HepG2 (cell line): ENCODE results near the gene GLOD4. TPM values are rescaled to one million over a fixed set of nuclear protein-coding genes. Genes with fewer than 3 reads are reported as not detected.

ENCODE experiments used
- ATAC-seq: fragments of 200-7000 bp; cut with Tn5 transposase; 3 replicates; pipeline ENCODE4 v1.9.1; 2020; ENCODE audit warnings: mild to moderate bottlenecking, moderate library complexity
- BruUV-seq: library from RNA; stranded (reverse); fragments of 400-500 nt; replicated peaks from 2 replicates; lab custom pipeline; 2021; lab: Mats Ljungman, UMichigan
- CTCF ChIA-PET: fragments of 300-600 bp; formaldehyde crosslinking; extraction: SDS; loops from one replicate; lab custom pipeline; 2021; ENCODE audit warnings: low total read pairs, inconsistent platforms, low intra/inter-chr PET ratio; lab: Yijun Ruan, JAX
- POLR2A ChIA-PET: fragments of 350-600 bp; sonication (Branson Sonifier 250); formaldehyde crosslinking; loops from one replicate; lab custom pipeline; 2020; ENCODE audit warnings: antibody characterized with exemption, inconsistent platforms; lab: Yijun Ruan, JAX
- DNase-seq: peaks from one replicate; pipeline ENCODE4 v3.0.0-alpha.2; 2015; ENCODE audit warnings: low spot score
- FAIRE-seq: peaks from 3 replicates; lab custom pipeline; 2011; peaks lifted over from hg19 to GRCh38; lab: Jason Lieb, UNC
- H2AFZ ChIP-seq: one replicate; pipeline ENCODE4 v1.6.1; 2011; ENCODE audit warnings: low read length, inconsistent platforms
- H3K27ac ChIP-seq: fragments of 300-600 bp; 3 replicates; pipeline ENCODE4 v1.8.0; 2011; ENCODE audit warnings: mixed run types, mild to moderate bottlenecking, mixed read lengths, low read length, inconsistent platforms; ENCODE audit not compliant: insufficient read depth; ENCODE audit errors: extremely low read length
- H3K27me3 ChIP-seq, 2 experiments: fragments of 200-600 bp in 1 of 2; 2 replicates in 1 of 2; 3 replicates in 1 of 2; pipeline versions ENCODE4 v1.6.0 to v1.8.0; 2011; ENCODE audit warnings: low read length in 2 of 2, mild to moderate bottlenecking in 2 of 2, moderate library complexity in 2 of 2, inconsistent platforms in 1 of 2; ENCODE audit not compliant: insufficient read depth in 2 of 2, control insufficient read depth in 1 of 2
- H3K36me3 ChIP-seq, 2 experiments: fragments of 200-600 bp in 1 of 2; replicated peaks in 1 of 2; 2 replicates in 1 of 2; 3 replicates in 1 of 2; pipeline versions ENCODE4 v1.5.1 to v1.8.0; 2011; ENCODE audit warnings: low read length in 2 of 2, inconsistent platforms in 1 of 2; ENCODE audit not compliant: insufficient read depth in 2 of 2, control insufficient read depth in 1 of 2
- H3K4me1 ChIP-seq: 2 replicates; pipeline ENCODE4 v1.5.1; 2012; ENCODE audit warnings: low read length, inconsistent platforms; ENCODE audit not compliant: insufficient read depth
- H3K4me2 ChIP-seq: 2 replicates; pipeline ENCODE4 v1.6.0; 2011; ENCODE audit warnings: low read depth, low read length, inconsistent platforms
- H3K4me3 ChIP-seq, 3 experiments: fragments of 200-600 bp in 1 of 3; sonication (generic), shearing (Covaris generic) in 1 of 3; replicated peaks in 1 of 3; 2 replicates each; pipeline ENCODE4 v1.5.1; 2011 to 2016; ENCODE audit warnings: low read length in 3 of 3, inconsistent platforms in 2 of 3, low read depth in 2 of 3, mild to moderate bottlenecking in 2 of 3, control low read depth in 1 of 3, mixed read lengths in 1 of 3; ENCODE audit not compliant: insufficient read depth in 1 of 3
- H3K79me2 ChIP-seq: one replicate; pipeline ENCODE4 v1.6.1; 2011; ENCODE audit warnings: low read length, inconsistent platforms; ENCODE audit not compliant: insufficient read depth
- H3K9ac ChIP-seq: 2 replicates; pipeline ENCODE4 v1.6.0; 2011; ENCODE audit warnings: mild to moderate bottlenecking, low read depth, low read length, inconsistent platforms; ENCODE audit not compliant: insufficient read depth
- H3K9me3 ChIP-seq: 2 replicates; pipeline ENCODE4 v1.5.1; 2012; ENCODE audit warnings: mild to moderate bottlenecking, low read length
- H4K20me1 ChIP-seq: 2 replicates; pipeline ENCODE4 v1.6.0; 2011; ENCODE audit warnings: inconsistent platforms, mild to moderate bottlenecking, low read length, moderate library complexity; ENCODE audit not compliant: insufficient read depth
- MTF1 ChIP-seq: sonication (generic); formaldehyde crosslinking; IDR thresholded peaks from 2 replicates; pipeline ENCODE4 v1.5.0; 2020; ENCODE audit warnings: missing genetic modification reagents
- NBN ChIP-seq: fragments of 450-650 bp; conservative IDR thresholded peaks from 2 replicates; pipeline ENCODE4 v1.6.1; 2017
- NFKBIZ ChIP-seq: IDR thresholded peaks from 2 replicates; pipeline ENCODE4 v1.6.1; 2018; ENCODE audit warnings: missing genetic modification reagents, missing compliant biosample characterization
- PCBP2 ChIP-seq: fragments of 200-400 bp; formaldehyde crosslinking; optimal IDR thresholded peaks from 2 replicates; pipeline ENCODE3; 2018; ENCODE audit warnings: low read length, low read depth; ENCODE audit not compliant: poor library complexity, severe bottlenecking
- SMARCC2 ChIP-seq: fragments of 450-650 bp; IDR thresholded peaks from 2 replicates; pipeline ENCODE4 v1.6.1; 2017; ENCODE audit warnings: antibody characterized with exemption, mild to moderate bottlenecking
- SP140L ChIP-seq: sonication (generic); formaldehyde crosslinking; IDR thresholded peaks from 2 replicates; pipeline ENCODE4 v1.4.0; 2020; ENCODE audit warnings: missing genetic modification reagents, borderline replicate concordance
- ZFP90 ChIP-seq: sonication (generic); formaldehyde crosslinking; IDR thresholded peaks from 2 replicates; pipeline ENCODE4 v1.8.0; 2022; ENCODE audit warnings: missing genetic modification reagents, mild to moderate bottlenecking, inconsistent platforms, borderline replicate concordance
- ZNF343 ChIP-seq: sonication (generic); formaldehyde crosslinking; IDR thresholded peaks from 2 replicates; pipeline ENCODE4 v1.4.0; 2020; ENCODE audit warnings: mild to moderate bottlenecking, missing genetic modification reagents
- ZNF496 ChIP-seq: sonication (generic); formaldehyde crosslinking; IDR thresholded peaks from 2 replicates; pipeline ENCODE4 v1.8.1; 2023; ENCODE audit warnings: mild to moderate bottlenecking, moderate library complexity, missing genetic modification reagents; ENCODE audit not compliant: insufficient replicate concordance
- ZNF547 ChIP-seq: sonication (generic); formaldehyde crosslinking; IDR thresholded peaks from 2 replicates; pipeline ENCODE4 v1.5.1; 2020; ENCODE audit warnings: mild to moderate bottlenecking, missing genetic modification reagents
- WGBS: methylation state at CpG from one replicate; pipeline ENCODE4 v1.1.6; 2017; ENCODE audit warnings: low lambda C conversion rate; 5-methylcytosine and 5-hydroxymethylcytosine counted together
- in situ Hi-C: cut with HindIII; loops from 2 replicates; pipeline ENCODE4 v1.10.0; 2017; ENCODE audit warnings: low pct_unique_long_range_greater_than_20kb; ENCODE audit not compliant: extremely low pct_ligation_motif_present
- intact Hi-C: fragments of 100-400 bp; cut with micrococcal nuclease; formaldehyde crosslinking; loops from one replicate; pipeline ENCODE4 v1.10.0; 2022; ENCODE audit not compliant: unreplicated experiment
- polyA plus RNA-seq, 8 experiments: library from polyadenylated mRNA; depleted of rRNA in 3 of 8; stranded (reverse) in 7 of 8; unstranded in 1 of 8; fragments of >200 nt; fragmentation: Illumina TruSeq in 4 of 8; extraction: Trizol in 4 of 8; gene quantifications; 2 replicates each; pipeline versions ENCODE4 v1.2.1 to v1.2.3, GENCODE V29; 2011 to 2016; ENCODE audit warnings: low read depth in 4 of 8, missing spikeins in 1 of 8, mixed read lengths in 1 of 8; ENCODE audit not compliant: insufficient read depth in 1 of 8
- total RNA-seq, 5 experiments: library from RNA; depleted of rRNA; stranded (reverse); fragments of >200 nt; fragmentation: Illumina TruSeq; extraction: Trizol; gene quantifications; 2 replicates each; pipeline ENCODE4 v1.2.3, GENCODE V29; 2016; ENCODE audit warnings: low read depth in 1 of 5
- TF ChIP-seq, protein P1 (sequence below): sonication (generic); formaldehyde crosslinking; IDR thresholded peaks from 2 replicates; pipeline ENCODE4 v1.4.0; 2020; ENCODE audit warnings: mild to moderate bottlenecking, missing genetic modification reagents
- TF ChIP-seq, protein P2 (sequence below): IDR thresholded peaks from 2 replicates; pipeline ENCODE4 v1.6.1; 2018; ENCODE audit warnings: missing genetic modification reagents
- TF ChIP-seq, protein P3 (sequence below): sonication (generic); formaldehyde crosslinking; IDR thresholded peaks from 2 replicates; pipeline ENCODE4 v1.4.0; 2020; ENCODE audit warnings: missing genetic modification reagents
- TF ChIP-seq, protein P4 (sequence below): IDR thresholded peaks from 2 replicates; pipeline ENCODE4 v1.4.0; 2020; ENCODE audit warnings: mild to moderate bottlenecking, missing genetic modification reagents

The GLOD4 gene
- total and polyA plus RNA-seq, 2 of the 13 experiments (the other 11 are each of a cell fraction or from before 2014, with no cell fraction given), result 53.7 to 87.8 TPM

DNA sequence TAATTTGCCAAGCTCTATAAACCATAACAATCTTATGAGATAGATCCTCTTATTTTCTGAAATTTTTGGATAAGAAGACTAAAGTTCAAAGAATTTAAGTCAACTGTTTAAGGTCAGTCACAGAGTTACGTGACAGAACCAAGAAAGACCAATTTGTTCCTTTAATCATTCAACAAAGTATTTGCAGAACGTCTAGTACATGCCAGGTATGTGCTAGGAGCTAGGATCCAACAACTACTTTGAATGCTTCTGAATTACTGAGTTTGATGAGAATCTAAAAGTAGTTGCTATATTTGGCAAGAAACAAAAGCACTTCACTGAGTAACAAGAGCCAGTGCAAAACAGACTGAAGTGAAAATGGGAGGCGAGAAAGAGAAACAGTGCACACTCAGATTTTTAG is 15.0 kb downstream of the GLOD4 start:
- DNase-seq (no peak), ATAC-seq (no peak), FAIRE-seq (no peak)
- Histone ChIP-seq H3K27me3 (no peaks in the 10 kb centered on the region), H3K9me3 (no peaks in the 10 kb centered on the region), H4K20me1 (no peaks in the 10 kb centered on the region), H3K9ac (no peak overlapping the region), H3K36me3 (peaks cover 23 to 55% of the 10 kb centered on the region in 2 experiments), H3K79me2 (no peaks in the 10 kb centered on the region), H3K4me3 (no peak overlapping the region)
- in situ Hi-C loops, result no loop called here
- ChIA-PET POLR2A (interaction anchor here (1.0 kb wide), 1 partner anchor 14 kb away, joined by 3 read pairs; the partner anchor contains the start of gene GLOD4), CTCF (no interaction called here)
- no TSS peak for BruUV-seq
- TF ChIP-seq ZNF496 (CRISPR knock-in tag) (no peak), SP140L (CRISPR knock-in tag) (no peak), ZNF343 (CRISPR knock-in tag) (no peak), ZNF547 (CRISPR knock-in tag) (no peak), MTF1 (CRISPR knock-in tag) (no peak), NBN (no peak), ZFP90 (CRISPR knock-in tag) (no peak), PCBP2 (no peak), NFKBIZ (no peak), SMARCC2 (no peak)
- TF ChIP-seq, protein P1, sequence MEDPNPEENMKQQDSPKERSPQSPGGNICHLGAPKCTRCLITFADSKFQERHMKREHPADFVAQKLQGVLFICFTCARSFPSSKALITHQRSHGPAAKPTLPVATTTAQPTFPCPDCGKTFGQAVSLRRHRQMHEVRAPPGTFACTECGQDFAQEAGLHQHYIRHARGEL (CRISPR knock-in tag), result no peak
- TF ChIP-seq, protein P2, sequence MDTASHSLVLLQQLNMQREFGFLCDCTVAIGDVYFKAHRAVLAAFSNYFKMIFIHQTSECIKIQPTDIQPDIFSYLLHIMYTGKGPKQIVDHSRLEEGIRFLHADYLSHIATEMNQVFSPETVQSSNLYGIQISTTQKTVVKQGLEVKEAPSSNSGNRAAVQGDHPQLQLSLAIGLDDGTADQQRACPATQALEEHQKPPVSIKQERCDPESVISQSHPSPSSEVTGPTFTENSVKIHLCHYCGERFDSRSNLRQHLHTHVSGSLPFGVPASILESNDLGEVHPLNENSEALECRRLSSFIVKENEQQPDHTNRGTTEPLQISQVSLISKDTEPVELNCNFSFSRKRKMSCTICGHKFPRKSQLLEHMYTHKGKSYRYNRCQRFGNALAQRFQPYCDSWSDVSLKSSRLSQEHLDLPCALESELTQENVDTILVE (CRISPR knock-in tag), result no peak
- TF ChIP-seq, protein P3, sequence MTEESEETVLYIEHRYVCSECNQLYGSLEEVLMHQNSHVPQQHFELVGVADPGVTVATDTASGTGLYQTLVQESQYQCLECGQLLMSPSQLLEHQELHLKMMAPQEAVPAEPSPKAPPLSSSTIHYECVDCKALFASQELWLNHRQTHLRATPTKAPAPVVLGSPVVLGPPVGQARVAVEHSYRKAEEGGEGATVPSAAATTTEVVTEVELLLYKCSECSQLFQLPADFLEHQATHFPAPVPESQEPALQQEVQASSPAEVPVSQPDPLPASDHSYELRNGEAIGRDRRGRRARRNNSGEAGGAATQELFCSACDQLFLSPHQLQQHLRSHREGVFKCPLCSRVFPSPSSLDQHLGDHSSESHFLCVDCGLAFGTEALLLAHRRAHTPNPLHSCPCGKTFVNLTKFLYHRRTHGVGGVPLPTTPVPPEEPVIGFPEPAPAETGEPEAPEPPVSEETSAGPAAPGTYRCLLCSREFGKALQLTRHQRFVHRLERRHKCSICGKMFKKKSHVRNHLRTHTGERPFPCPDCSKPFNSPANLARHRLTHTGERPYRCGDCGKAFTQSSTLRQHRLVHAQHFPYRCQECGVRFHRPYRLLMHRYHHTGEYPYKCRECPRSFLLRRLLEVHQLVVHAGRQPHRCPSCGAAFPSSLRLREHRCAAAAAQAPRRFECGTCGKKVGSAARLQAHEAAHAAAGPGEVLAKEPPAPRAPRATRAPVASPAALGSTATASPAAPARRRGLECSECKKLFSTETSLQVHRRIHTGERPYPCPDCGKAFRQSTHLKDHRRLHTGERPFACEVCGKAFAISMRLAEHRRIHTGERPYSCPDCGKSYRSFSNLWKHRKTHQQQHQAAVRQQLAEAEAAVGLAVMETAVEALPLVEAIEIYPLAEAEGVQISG (CRISPR knock-in tag), result no peak
- TF ChIP-seq, protein P4, sequence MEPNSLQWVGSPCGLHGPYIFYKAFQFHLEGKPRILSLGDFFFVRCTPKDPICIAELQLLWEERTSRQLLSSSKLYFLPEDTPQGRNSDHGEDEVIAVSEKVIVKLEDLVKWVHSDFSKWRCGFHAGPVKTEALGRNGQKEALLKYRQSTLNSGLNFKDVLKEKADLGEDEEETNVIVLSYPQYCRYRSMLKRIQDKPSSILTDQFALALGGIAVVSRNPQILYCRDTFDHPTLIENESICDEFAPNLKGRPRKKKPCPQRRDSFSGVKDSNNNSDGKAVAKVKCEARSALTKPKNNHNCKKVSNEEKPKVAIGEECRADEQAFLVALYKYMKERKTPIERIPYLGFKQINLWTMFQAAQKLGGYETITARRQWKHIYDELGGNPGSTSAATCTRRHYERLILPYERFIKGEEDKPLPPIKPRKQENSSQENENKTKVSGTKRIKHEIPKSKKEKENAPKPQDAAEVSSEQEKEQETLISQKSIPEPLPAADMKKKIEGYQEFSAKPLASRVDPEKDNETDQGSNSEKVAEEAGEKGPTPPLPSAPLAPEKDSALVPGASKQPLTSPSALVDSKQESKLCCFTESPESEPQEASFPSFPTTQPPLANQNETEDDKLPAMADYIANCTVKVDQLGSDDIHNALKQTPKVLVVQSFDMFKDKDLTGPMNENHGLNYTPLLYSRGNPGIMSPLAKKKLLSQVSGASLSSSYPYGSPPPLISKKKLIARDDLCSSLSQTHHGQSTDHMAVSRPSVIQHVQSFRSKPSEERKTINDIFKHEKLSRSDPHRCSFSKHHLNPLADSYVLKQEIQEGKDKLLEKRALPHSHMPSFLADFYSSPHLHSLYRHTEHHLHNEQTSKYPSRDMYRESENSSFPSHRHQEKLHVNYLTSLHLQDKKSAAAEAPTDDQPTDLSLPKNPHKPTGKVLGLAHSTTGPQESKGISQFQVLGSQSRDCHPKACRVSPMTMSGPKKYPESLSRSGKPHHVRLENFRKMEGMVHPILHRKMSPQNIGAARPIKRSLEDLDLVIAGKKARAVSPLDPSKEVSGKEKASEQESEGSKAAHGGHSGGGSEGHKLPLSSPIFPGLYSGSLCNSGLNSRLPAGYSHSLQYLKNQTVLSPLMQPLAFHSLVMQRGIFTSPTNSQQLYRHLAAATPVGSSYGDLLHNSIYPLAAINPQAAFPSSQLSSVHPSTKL (CRISPR knock-in tag), result no peak
- TF ChIP-seq, all 625 proteins: peak for 0
- Histone ChIP-seq H3K4me1 (no peaks in the 10 kb centered on the region), H2AFZ (no peak overlapping the region), H3K4me2 (no peak overlapping the region), H3K27ac (no peak overlapping the region)
- intact Hi-C loops, result no loop called here
- WGBS, result 82% methylated on average over 3 of the region's 3 CpGs
